ENCODE results near the gene MAGI1.

Gene MAGI1

GRCh38 chr3:65810302-65810701, 228.4 kb downstream of the MAGI1 start:
- ATAC-seq (no peak), DNase-seq (ENCODE audit: low spot score in 2 of 2) (no peak)
- Mint-ChIP-seq H3K27ac (no peak overlapping the region), H3K36me3 (no peaks in the 10 kb centered on the region), H3K9me3 (peaks cover 6% of the 10 kb centered on the region), H3K4me3 (no peak overlapping the region), H3K4me1 (no peaks in the 10 kb centered on the region)

- DNase-seq (ENCODE audit: low spot score in 2 of 2) (no peak), ATAC-seq (no peak)
- H3K4me3 Mint-ChIP-seq, result no peak overlapping the region
- H3K9me3 Mint-ChIP-seq, result peaks cover 6% of the 10 kb centered on the region
- H3K36me3 Mint-ChIP-seq, result no peaks in the 10 kb centered on the region
- no peaks in the 10 kb centered on the region for H3K4me1 Mint-ChIP-seq
- no peak overlapping the region for H3K27ac Mint-ChIP-seq
Measured at GRCh38 chr3:65809641-65810150, 229.0 kb downstream of the MAGI1 start.

GRCh38 chr3:65808824-65809223, 229.9 kb downstream of the MAGI1 start:
- no peaks in the 10 kb centered on the region for H3K4me1 Mint-ChIP-seq
- ATAC-seq, result no peak

GRCh38 chr3:65808407-65808806, 230.3 kb downstream of the MAGI1 start:
- H3K4me1 Mint-ChIP-seq, result no peaks in the 10 kb centered on the region
- H3K36me3 Mint-ChIP-seq, result no peaks in the 10 kb centered on the region
- no peak overlapping the region for H3K27ac Mint-ChIP-seq

More at GRCh38 chr3:65808824-65809223, 229.9 kb downstream of the MAGI1 start:
- H3K9me3 Mint-ChIP-seq, result peaks cover 6% of the 10 kb centered on the region
- H3K4me3 Mint-ChIP-seq, result no peak overlapping the region
- DNase-seq (ENCODE audit: low spot score in 2 of 2), result no peak
- no peak overlapping the region for H3K27ac Mint-ChIP-seq
- no peaks in the 10 kb centered on the region for H3K36me3 Mint-ChIP-seq

GRCh38 chr3:65807225-65807624, 231.5 kb downstream of the MAGI1 start:
- ATAC-seq, result no peak
- H3K9me3 Mint-ChIP-seq, result peaks cover 3% of the 10 kb centered on the region

More at GRCh38 chr3:65808407-65808806, 230.3 kb downstream of the MAGI1 start:
- peaks cover 6% of the 10 kb centered on the region for H3K9me3 Mint-ChIP-seq
- no peak overlapping the region for H3K4me3 Mint-ChIP-seq
- DNase-seq (ENCODE audit: low spot score in 2 of 2) (no peak), ATAC-seq (no peak)

GRCh38 chr3:65806600-65806999, 232.1 kb downstream of the MAGI1 start:
- H3K4me3 Mint-ChIP-seq, result no peak overlapping the region
- H3K9me3 Mint-ChIP-seq, result peaks cover 3% of the 10 kb centered on the region
- DNase-seq (ENCODE audit: low spot score in 2 of 2) (no peak), ATAC-seq (no peak)
- H3K36me3 Mint-ChIP-seq, result no peaks in the 10 kb centered on the region
- no peaks in the 10 kb centered on the region for H3K4me1 Mint-ChIP-seq
- H3K27ac Mint-ChIP-seq, result no peak overlapping the region

More at GRCh38 chr3:65807225-65807624, 231.5 kb downstream of the MAGI1 start:
- no peak for DNase-seq (ENCODE audit: low spot score in 2 of 2)
- H3K36me3 Mint-ChIP-seq, result no peaks in the 10 kb centered on the region
- H3K4me1 Mint-ChIP-seq, result no peaks in the 10 kb centered on the region
- no peak overlapping the region for H3K27ac Mint-ChIP-seq
- H3K4me3 Mint-ChIP-seq, result no peak overlapping the region

GRCh38 chr3:65796676-65797075, 242.0 kb downstream of the MAGI1 start:
- no peaks in the 10 kb centered on the region for H3K36me3 Mint-ChIP-seq
- no peak overlapping the region for H3K4me3 Mint-ChIP-seq
- H3K27ac Mint-ChIP-seq, result no peak overlapping the region
- peaks cover 2% of the 10 kb centered on the region for H3K9me3 Mint-ChIP-seq
- DNase-seq (ENCODE audit: low spot score in 2 of 2) (no peak), ATAC-seq (no peak)
- no peaks in the 10 kb centered on the region for H3K4me1 Mint-ChIP-seq

- ATAC-seq (no peak), DNase-seq (ENCODE audit: low spot score in 2 of 2) (no peak)
- Mint-ChIP-seq H3K9me3 (peaks cover 2% of the 10 kb centered on the region), H3K27ac (no peak overlapping the region), H3K36me3 (no peaks in the 10 kb centered on the region), H3K4me1 (no peaks in the 10 kb centered on the region), H3K4me3 (no peak overlapping the region)
Measured at GRCh38 chr3:65795166-65795565, 243.6 kb downstream of the MAGI1 start.

GRCh38 chr3:65793495-65794200, 245.1 kb downstream of the MAGI1 start:
- ATAC-seq, result no peak

GRCh38 chr3:65788461-65788860, 250.3 kb downstream of the MAGI1 start:
- Mint-ChIP-seq H3K36me3 (no peaks in the 10 kb centered on the region), H3K4me1 (no peaks in the 10 kb centered on the region), H3K27ac (no peak overlapping the region), H3K9me3 (peaks cover 2% of the 10 kb centered on the region), H3K4me3 (no peak overlapping the region)
- DNase-seq (ENCODE audit: low spot score in 2 of 2) (no peak), ATAC-seq (no peak)

More at GRCh38 chr3:65793495-65794200, 245.1 kb downstream of the MAGI1 start:
- Mint-ChIP-seq H3K27ac (no peak overlapping the region), H3K9me3 (peaks cover 4% of the 10 kb centered on the region), H3K4me3 (no peak overlapping the region), H3K36me3 (no peaks in the 10 kb centered on the region), H3K4me1 (no peaks in the 10 kb centered on the region)
- DNase-seq (ENCODE audit: low spot score in 2 of 2), result no peak

GRCh38 chr3:65787827-65788226, 250.9 kb downstream of the MAGI1 start:
- H3K4me1 Mint-ChIP-seq, result no peaks in the 10 kb centered on the region
- DNase-seq (ENCODE audit: low spot score in 2 of 2) (no peak), ATAC-seq (no peak)
- H3K27ac Mint-ChIP-seq, result no peak overlapping the region
- no peaks in the 10 kb centered on the region for H3K36me3 Mint-ChIP-seq
- no peak overlapping the region for H3K4me3 Mint-ChIP-seq
- peaks cover 2% of the 10 kb centered on the region for H3K9me3 Mint-ChIP-seq

GRCh38 chr3:65787340-65787739, 251.4 kb downstream of the MAGI1 start:
- Mint-ChIP-seq H3K27ac (no peak overlapping the region), H3K36me3 (no peaks in the 10 kb centered on the region), H3K4me1 (no peaks in the 10 kb centered on the region), H3K4me3 (no peak overlapping the region), H3K9me3 (peaks cover 2% of the 10 kb centered on the region)
- ATAC-seq (no peak), DNase-seq (ENCODE audit: low spot score in 2 of 2) (no peak)

GRCh38 chr3:65786890-65787289, 251.8 kb downstream of the MAGI1 start:
- Mint-ChIP-seq H3K4me1 (no peaks in the 10 kb centered on the region), H3K4me3 (no peak overlapping the region), H3K9me3 (peaks cover 2% of the 10 kb centered on the region), H3K27ac (no peak overlapping the region), H3K36me3 (no peaks in the 10 kb centered on the region)
- DNase-seq (ENCODE audit: low spot score in 2 of 2), result no peak
- ATAC-seq, result no peak

GRCh38 chr3:65785065-65785645, 253.6 kb downstream of the MAGI1 start:
- no peaks in the 10 kb centered on the region for H3K4me1 Mint-ChIP-seq
- DNase-seq (ENCODE audit: low spot score in 2 of 2) (no peak), ATAC-seq (no peak)
- H3K4me3 Mint-ChIP-seq, result no peak overlapping the region
- H3K9me3 Mint-ChIP-seq, result peaks cover 2% of the 10 kb centered on the region
- no peaks in the 10 kb centered on the region for H3K36me3 Mint-ChIP-seq
- H3K27ac Mint-ChIP-seq, result no peak overlapping the region

- no peak for DNase-seq (ENCODE audit: low spot score in 2 of 2)
- no peak for ATAC-seq
- Mint-ChIP-seq H3K4me1 (no peaks in the 10 kb centered on the region), H3K4me3 (no peak overlapping the region), H3K36me3 (no peaks in the 10 kb centered on the region), H3K27ac (no peak overlapping the region), H3K9me3 (no peaks in the 10 kb centered on the region)
Measured at GRCh38 chr3:65783117-65783516, 255.6 kb downstream of the MAGI1 start.

GRCh38 chr3:65781594-65781993, 257.1 kb downstream of the MAGI1 start:
- Mint-ChIP-seq H3K27ac (no peak overlapping the region), H3K4me1 (no peaks in the 10 kb centered on the region), H3K9me3 (no peaks in the 10 kb centered on the region), H3K4me3 (no peak overlapping the region), H3K36me3 (no peaks in the 10 kb centered on the region)
- ATAC-seq (no peak), DNase-seq (ENCODE audit: low spot score in 2 of 2) (no peak)
